Limb (tissue), 2 donors: ENCODE data around the gene SDK1.

Experiments used
- DNase-seq, 2 donors: peaks; one replicate each; pipeline ENCODE4 v3.0.0-alpha.2; 2016; ENCODE audit errors: extremely low spot score in 2 of 2

Gene SDK1

DNA sequence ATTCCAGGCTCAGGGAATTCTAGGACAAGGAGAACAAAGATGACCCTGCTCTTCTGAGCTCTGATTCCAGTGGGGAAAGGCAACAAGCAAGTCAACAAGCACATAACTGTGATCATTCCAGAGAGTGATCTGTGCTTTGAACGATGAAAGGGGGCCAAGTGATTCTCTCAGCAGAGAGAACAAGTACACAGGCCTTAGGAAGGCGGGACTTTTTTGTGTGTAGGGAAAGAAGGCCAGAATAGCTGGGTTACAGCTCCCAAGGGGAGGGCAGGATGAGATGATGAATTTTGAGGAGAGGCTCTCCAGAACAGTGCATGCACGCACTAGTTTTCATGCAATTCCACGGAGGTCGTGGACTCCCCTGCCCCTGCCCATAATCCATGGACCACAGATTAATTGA lies 565.2 kb downstream of the SDK1 start:
- no peak for DNase-seq

DNA sequence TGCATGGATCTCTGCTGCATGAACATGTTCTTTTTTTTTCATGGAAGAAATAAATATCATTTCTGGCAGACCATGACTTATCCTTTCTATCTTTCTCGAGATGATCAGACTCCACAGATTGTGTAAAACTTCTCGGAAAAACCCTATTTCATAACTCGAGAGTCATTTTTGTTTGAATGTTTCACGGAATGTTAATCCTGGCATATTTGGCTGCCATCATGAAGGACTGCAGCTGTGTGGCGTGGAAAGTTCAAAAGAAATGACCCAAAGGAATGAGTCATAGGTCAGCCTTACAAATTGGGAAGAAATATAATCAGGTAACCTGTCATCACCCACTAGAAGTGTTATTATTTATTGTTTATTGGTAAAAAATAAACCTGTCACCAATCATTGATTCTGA lies 566.8 kb downstream of the SDK1 start:
- no peak for DNase-seq

GRCh38 chr7:3879355-3880075 lies 578.5 kb downstream of the SDK1 start:
- no peak for DNase-seq

DNA sequence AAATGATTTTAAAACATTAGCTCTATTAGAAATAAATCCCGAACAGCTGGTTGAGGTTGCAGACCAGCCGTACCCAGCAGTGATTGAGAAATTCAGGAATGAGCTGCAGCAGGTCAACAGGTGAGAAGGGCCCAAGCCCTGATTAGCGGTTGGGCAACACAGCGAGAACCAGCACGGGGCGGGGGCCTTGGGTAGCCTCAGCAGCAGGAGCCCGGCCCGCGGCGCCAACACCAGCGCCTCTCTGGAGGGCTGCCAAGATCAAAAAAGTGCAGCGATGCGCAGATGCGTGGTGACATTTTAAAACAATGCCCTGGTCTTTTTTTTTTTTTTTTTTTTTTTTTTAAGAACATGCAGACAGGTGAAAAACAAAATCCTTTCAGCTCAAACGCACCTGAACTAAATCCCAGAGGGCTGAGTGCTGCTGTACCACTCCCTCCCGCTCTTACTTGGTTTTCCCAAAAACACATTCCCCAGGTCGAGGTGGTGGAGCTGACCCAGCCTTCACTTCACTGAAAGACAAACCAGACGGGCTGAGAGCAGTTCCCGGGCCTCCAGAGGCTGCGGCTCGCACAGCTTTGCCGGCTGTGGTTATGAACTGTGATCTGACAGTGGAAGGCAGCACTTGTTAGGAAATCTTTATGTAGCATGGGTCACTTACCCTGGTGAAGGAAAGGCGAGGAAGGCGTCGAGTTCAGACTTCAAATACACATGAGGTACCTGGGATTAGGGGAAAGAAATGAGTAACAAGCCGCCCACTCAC lies 579.4 kb downstream of the SDK1 start:
- no peak for DNase-seq

GRCh38 chr7:3882782-3883181 lies 581.7 kb downstream of the SDK1 start:
- no peak for DNase-seq

GRCh38 chr7:3884543-3884942 lies 583.5 kb downstream of the SDK1 start:
- DNase-seq: no peak

- no peak for DNase-seq
Observed at GRCh38 chr7:3887096-3887690, 586.1 kb downstream of the SDK1 start.

DNA sequence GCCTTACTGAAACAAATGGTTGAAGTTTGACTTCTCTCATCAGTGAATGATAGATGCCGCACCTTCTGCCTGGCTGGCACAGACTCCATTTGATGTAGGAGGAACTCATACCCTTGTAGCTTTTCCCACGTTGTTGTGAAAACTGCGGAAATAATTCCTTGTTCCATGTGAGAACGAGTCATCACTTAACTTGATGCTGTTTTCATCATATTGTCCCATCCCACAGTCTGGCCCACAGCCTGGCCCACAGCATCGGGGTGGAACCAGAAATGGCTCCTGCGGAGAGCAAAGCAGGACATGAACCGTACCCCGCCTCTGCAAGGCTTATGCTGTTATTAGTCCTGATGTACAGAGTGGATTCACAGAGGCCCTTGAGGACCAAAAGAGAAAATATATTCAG lies 587.0 kb downstream of the SDK1 start:
- DNase-seq: no peak

DNA sequence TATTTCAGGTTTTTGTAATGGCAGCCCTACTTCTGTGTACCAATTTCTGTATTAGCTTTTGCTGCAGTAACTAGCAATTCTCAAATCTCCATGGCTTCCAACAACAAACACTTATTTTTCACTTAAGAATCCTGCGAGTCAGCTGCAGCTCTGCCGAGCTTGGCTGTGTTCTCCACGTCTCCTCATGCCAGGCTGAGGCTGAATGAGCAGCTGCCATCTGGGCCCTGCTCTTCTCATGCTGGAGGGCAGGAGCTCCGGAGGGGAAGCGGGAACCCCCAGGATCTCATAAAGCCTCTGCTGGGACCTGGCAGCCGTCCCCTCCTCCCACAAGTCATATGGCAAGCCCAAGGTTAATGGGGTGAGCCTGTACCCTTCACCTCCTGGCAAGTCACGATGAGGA lies 591.1 kb downstream of the SDK1 start:
- DNase-seq: peak in 1 of 2 donors; percentile 35

- no peak for DNase-seq
Observed at GRCh38 chr7:3892686-3893085, 591.6 kb downstream of the SDK1 start.

DNA sequence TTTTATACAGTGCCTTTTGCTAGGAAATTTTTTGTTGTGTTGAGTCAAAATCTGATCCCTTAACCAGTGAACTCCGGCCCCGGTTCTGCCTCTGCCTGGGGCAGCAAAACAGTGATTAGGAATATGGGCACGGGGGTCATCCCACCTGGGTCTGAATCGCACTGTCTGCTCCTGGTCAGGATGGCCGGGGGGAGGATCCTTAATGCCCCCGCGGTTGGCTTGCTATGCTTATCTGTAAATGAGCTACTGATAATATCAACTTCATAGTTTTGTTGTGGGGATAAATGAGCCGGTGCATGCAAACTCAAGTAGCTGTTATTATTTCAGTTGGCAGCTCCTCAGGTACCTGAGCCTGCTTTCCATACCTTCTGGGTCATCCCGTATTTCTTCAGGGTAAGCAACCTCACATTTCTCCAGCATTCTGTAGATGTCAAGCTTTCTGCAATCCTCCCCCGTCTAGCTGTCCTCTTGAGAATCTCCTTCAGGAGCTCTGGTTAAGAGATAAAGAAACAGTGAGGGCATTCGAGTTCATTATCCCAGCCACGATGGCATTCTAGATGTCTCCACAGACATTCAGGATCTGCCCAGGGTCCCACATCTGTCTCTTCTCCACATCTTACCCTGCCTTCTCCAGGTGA lies 592.2 kb downstream of the SDK1 start:
- no peak for DNase-seq

- no peak for DNase-seq
Observed at GRCh38 chr7:3893789-3894153, 592.7 kb downstream of the SDK1 start.

- DNase-seq: no peak
Observed at GRCh38 chr7:3895341-3896116, 594.5 kb downstream of the SDK1 start.

DNA sequence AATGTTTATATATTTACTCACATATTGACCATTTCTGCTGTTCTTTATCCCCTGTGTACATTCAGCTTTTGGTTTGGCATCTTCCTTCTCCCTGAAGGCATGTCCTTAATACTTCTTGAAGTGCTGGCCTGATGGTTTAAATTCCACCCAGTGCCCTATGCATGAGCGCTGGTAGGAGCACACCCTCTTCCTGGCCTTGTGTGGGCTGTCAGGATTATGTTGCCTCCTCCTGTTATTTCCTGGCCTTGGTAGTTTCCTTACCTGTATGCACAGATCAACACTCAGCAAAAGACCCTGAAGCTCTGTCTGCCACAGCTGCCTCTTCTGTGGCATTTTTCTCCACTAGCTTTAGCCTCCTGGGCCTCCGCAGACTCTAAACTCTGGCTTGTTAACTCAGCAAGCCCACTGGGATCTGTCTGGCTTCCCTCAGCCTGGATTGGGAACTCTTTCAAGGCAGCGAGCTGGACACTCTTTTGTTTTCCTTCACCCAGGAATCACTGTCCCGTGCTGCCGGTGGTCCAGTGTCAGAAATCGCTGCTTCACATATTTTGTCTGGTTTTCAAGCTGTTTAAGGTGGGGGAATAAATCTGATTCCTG lies 595.2 kb downstream of the SDK1 start:
- no peak for DNase-seq

- peak in 1 of 2 donors; percentile 45 for DNase-seq
Observed at GRCh38 chr7:3897430-3898372, 596.6 kb downstream of the SDK1 start.

DNA sequence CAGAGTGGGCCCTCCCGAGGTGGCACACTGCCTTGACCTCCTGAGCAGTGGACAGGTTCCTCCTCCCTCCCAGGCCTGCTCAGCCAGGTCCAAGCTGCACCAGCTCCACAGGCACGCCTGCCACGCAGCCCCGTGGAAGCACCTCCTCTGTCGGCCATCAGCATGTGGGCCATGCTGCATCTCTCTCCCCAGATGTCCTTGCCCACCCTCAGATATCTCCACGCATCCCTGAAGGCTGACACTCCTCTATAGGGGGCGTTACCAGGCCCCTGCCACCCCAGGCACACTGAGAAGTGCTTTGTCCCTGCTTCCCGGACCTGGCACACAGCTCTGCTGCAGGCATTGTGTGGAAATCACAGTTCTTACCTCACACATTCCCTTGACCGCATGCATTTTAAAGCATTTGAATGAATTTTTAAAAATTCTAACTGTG lies 598.5 kb downstream of the SDK1 start:
- no peak for DNase-seq

- no peak for DNase-seq
Observed at GRCh38 chr7:3908153-3908552, 607.1 kb downstream of the SDK1 start.

DNA sequence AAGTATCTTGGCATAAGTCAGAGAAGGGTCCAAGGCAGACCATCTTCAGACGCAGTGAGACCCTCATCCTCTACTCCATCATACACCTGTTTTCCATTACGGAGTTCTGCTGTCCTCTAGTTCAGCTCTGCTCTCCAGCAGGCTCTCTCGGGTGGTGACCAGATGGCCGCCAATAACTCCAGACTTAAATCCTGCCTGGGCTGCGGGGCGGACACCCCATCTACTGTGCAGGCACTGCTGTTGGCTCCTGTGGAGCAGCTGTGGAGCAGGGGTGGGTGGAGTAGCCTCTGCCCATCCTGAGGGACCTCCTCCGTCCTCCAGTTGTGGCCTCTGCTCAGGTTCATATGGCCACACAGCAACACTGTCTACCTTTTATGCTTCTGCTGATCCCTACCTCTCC lies 608.1 kb downstream of the SDK1 start:
- no peak for DNase-seq

GRCh38 chr7:3910054-3910453 lies 609.0 kb downstream of the SDK1 start:
- no peak for DNase-seq

GRCh38 chr7:3911685-3912084 lies 610.6 kb downstream of the SDK1 start:
- no peak for DNase-seq
